HL-60 (cell line): ENCODE measurements around the gene BSND.

Experiments used
- GABPA ChIP-seq: IDR thresholded peaks from 2 replicates; pipeline ENCODE4 v1.6.1; 2012; ENCODE audit warnings: low read depth
- TF ChIP-seq, protein P1 (sequence below): IDR thresholded peaks from one replicate; pipeline ENCODE4 v1.5.1; 2011; ENCODE audit warnings: low read length, control low read depth, inconsistent platforms; ENCODE audit not compliant: insufficient read depth

DNA sequence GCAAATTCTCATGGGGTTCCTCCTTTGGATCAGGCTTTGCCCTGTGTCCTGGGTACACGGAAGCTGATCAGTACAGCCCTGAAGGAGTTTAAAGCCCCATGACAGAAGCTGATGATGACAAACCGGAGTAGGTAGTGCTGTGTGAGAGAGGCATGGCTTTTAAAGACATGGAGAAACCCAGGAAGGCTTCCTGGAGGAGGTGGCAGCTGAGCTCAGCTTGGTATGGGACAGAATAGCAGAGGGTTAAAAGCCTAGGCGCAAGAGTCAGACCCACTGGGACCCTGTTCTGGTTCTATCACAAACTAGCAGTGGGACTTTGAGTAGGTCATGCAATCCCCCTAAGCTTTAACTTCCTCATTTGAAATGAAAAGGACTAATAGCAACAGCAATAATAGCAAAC, 12.2 kb upstream of the BSND start:
- TF ChIP-seq, protein P1, sequence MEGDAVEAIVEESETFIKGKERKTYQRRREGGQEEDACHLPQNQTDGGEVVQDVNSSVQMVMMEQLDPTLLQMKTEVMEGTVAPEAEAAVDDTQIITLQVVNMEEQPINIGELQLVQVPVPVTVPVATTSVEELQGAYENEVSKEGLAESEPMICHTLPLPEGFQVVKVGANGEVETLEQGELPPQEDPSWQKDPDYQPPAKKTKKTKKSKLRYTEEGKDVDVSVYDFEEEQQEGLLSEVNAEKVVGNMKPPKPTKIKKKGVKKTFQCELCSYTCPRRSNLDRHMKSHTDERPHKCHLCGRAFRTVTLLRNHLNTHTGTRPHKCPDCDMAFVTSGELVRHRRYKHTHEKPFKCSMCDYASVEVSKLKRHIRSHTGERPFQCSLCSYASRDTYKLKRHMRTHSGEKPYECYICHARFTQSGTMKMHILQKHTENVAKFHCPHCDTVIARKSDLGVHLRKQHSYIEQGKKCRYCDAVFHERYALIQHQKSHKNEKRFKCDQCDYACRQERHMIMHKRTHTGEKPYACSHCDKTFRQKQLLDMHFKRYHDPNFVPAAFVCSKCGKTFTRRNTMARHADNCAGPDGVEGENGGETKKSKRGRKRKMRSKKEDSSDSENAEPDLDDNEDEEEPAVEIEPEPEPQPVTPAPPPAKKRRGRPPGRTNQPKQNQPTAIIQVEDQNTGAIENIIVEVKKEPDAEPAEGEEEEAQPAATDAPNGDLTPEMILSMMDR = no peak
- no peak for TF ChIP-seq GABPA
